ENCODE data around the gene HHIPL1. TPM values are rescaled to one million over a fixed set of nuclear protein-coding genes. Genes with fewer than 3 reads are reported as not detected.

The HHIPL1 gene
- total RNA-seq, 2 donors from 2014 or later, result under 0.01 to 0.26 TPM

DNA sequence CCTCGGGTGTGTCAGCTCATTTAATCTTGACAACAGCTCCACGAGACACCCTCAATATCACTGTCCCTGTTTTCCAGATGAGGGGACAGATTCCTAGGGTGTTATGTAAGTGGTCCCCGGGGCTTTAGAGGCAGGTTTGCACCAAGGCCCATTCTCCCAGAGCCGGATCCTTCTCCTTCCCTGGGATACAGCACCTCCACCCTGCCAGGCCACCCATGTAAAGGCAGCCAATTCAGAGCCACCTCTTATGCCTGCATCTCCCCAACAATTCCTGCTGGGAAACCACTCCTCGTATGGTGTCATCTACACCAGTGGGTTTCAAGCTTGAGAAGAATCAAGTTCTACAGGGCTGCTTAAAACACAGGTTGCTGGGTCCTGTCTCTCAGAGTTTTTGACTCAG lies 35.1 kb downstream of the HHIPL1 start:
- intact Hi-C loops (cut with DNase I), result loop anchor here (5.0 kb wide), 1 partner anchor 207 kb away; no protein-coding TSS in a partner anchor
- no peak overlapping the region for H3K4me3 ChIP-seq
- no peaks in the 10 kb centered on the region for H3K9me3 ChIP-seq
- H3K27ac ChIP-seq, result no peak overlapping the region
- ATAC-seq (no peak), DNase-seq (no peak)
- peaks cover 14% of the 10 kb centered on the region for H3K4me1 ChIP-seq
- H3K36me3 ChIP-seq (replicated peaks in 1 of 2; ENCODE audit: insufficient read depth in 1 of 2, low read depth in 2 of 2), result no peaks in the 10 kb centered on the region
- TF ChIP-seq, protein P1, sequence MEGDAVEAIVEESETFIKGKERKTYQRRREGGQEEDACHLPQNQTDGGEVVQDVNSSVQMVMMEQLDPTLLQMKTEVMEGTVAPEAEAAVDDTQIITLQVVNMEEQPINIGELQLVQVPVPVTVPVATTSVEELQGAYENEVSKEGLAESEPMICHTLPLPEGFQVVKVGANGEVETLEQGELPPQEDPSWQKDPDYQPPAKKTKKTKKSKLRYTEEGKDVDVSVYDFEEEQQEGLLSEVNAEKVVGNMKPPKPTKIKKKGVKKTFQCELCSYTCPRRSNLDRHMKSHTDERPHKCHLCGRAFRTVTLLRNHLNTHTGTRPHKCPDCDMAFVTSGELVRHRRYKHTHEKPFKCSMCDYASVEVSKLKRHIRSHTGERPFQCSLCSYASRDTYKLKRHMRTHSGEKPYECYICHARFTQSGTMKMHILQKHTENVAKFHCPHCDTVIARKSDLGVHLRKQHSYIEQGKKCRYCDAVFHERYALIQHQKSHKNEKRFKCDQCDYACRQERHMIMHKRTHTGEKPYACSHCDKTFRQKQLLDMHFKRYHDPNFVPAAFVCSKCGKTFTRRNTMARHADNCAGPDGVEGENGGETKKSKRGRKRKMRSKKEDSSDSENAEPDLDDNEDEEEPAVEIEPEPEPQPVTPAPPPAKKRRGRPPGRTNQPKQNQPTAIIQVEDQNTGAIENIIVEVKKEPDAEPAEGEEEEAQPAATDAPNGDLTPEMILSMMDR (IDR thresholded peaks at IDR 0.05), result no peak
- no peak for TF ChIP-seq POLR2A (IDR thresholded peaks at IDR 0.05)
- no peaks in the 10 kb centered on the region for H3K27me3 ChIP-seq
- 51 to 61% methylated on average over 5 of the region's 5 CpGs for WGBS, 2 donors

DNA sequence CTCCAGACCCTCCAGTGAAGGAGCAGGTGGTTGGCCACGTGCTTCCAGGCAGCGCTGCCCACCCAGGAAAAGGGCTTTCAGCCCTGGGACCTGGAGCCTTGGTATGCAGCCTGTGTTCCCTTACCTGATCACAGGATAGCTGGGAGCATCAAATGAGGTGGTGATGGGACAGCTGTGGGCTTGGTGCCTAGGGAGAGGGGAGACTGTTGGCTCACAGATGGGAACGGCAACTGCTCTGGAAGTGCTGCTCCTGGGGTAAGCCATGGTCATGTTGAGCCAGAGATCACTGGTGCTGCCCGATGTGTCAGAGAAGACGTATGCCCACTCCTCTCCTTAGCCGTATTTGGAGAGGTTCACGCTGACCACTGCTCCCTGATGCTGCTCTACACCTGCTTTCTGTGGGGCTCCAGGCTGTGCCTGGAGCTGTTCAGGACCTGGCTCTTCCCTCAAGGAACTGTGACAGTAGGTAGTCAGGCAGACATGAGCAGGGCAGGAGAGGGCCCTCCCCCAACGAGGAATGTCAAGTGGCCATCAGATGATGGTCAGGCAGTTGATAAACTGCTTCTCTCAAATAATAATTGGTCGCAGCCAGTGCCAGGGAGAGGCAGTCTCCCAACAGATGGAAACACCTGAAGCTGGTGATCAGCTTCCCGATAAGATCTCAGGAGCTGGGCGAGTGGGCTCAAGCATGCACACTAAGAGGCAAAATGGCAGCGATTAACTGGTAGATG lies 36.3 kb downstream of the HHIPL1 start:
- H3K27ac ChIP-seq, result no peak overlapping the region
- no peaks in the 10 kb centered on the region for H3K27me3 ChIP-seq
- no peaks in the 10 kb centered on the region for H3K9me3 ChIP-seq
- peaks cover 14% of the 10 kb centered on the region for H3K4me1 ChIP-seq
- intact Hi-C loops (cut with DNase I), result loop anchor here (5.0 kb wide), 1 partner anchor 206 kb away; no protein-coding TSS in a partner anchor
- H3K4me3 ChIP-seq, result no peak overlapping the region
- DNase-seq, result no peak
- TF ChIP-seq, protein P1 (IDR thresholded peaks at IDR 0.05), result no peak
- no peak for TF ChIP-seq POLR2A (IDR thresholded peaks at IDR 0.05)
- no peak for ATAC-seq
- WGBS, 2 donors, result 46 to 58% methylated on average over 2 to 12 of the region's 12 CpGs
- H3K36me3 ChIP-seq (replicated peaks in 1 of 2; ENCODE audit: insufficient read depth in 1 of 2, low read depth in 2 of 2), result no peaks in the 10 kb centered on the region

DNA sequence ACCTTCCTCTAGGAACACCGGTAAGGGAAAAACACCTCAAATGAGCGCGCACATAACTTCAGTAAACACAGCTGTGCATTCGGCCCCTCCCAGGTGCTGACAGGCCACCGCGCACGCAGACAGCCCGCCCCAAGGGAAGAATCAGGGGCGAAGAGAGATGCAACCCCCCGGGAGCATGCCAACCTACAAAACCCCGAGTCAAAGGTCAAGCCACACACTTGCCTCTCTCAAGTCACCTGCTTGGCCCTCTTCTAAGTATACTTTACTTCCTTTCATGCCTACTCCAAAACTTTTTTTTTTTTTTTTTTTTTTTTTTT lies 36.9 kb downstream of the HHIPL1 start:
- Histone ChIP-seq H3K4me1 (peaks cover 14% of the 10 kb centered on the region), H3K9me3 (no peaks in the 10 kb centered on the region), H3K4me3 (no peak overlapping the region), H3K27me3 (no peaks in the 10 kb centered on the region), H3K27ac (no peak overlapping the region), H3K36me3 (replicated peaks in 1 of 2; ENCODE audit: insufficient read depth in 1 of 2, low read depth in 2 of 2) (no peaks in the 10 kb centered on the region)
- no peak for TF ChIP-seq POLR2A (IDR thresholded peaks at IDR 0.05)
- TF ChIP-seq, protein P1 (IDR thresholded peaks at IDR 0.05), result no peak
- intact Hi-C loops (cut with DNase I), result loop anchor here (5.0 kb wide), 1 partner anchor 206 kb away; no protein-coding TSS in a partner anchor
- DNase-seq, result no peak
- WGBS, 2 donors, result 52 to 58% methylated on average over 8 to 11 of the region's 11 CpGs
- no peak for ATAC-seq

DNA sequence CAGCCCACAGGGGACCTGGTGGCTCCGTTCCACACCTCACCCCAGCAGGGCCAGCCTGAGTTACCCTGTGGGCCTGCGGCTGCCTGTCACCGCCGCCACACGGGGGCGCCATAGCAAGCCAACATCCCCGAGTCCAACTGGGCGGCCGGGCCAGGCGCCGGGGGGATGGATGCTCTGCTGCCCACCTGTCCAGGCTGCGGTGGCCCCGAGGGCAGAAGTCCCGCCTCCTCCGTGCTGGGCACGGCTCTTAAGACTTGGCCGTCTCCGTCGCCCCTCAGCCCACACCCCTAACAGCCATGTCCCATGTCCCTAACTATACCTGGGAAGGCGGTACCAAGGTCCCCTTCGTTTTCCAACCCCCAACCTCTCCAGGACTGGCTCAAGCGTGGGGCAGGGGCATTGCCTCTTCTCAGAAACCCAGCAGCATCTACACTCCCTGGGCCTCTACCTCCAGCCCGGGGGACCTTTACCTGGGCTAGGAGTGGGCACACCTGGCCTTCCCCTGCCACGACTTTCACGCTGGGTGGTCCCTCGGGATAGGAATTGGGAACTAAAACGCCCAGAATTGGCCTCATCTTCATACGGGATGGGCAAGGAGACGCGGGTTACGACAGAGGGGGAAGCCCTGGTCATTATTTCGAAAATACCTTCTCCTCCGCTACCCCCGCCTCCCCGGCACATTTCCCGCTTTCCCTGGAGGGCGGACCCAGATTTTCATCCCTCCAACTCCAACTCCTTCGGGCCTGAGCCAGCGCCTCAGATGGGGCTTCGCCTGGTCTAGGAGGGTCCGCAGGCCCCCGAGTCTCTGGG lies 38.1 kb downstream of the HHIPL1 start:
- no peaks in the 10 kb centered on the region for H3K36me3 ChIP-seq (replicated peaks in 1 of 2; ENCODE audit: insufficient read depth in 1 of 2, low read depth in 2 of 2)
- peaks cover 14% of the 10 kb centered on the region for H3K4me1 ChIP-seq
- H3K27me3 ChIP-seq, result no peaks in the 10 kb centered on the region
- 0 to 2% methylated on average over 4 to 39 of the region's 42 CpGs for WGBS, 2 donors
- DNase-seq, result peak; percentile 79 to 88 (median 84)
- H3K27ac ChIP-seq, result peak overlapping the region in 3 of 4 donors; percentile 20 to 86 (median 77)
- TF ChIP-seq, protein P1 (IDR thresholded peaks at IDR 0.05), result peak; percentile 81 to 94 (median 87)
- TF ChIP-seq POLR2A (IDR thresholded peaks at IDR 0.05), result no peak
- H3K4me3 ChIP-seq, result peak overlapping the region; percentile 12 to 78
- intact Hi-C loops (cut with DNase I), result loop anchor here (5.0 kb wide), 1 partner anchor 204 kb away; no protein-coding TSS in a partner anchor
- peak; percentile 55 for ATAC-seq
- no peaks in the 10 kb centered on the region for H3K9me3 ChIP-seq
